ENCODE results near the gene EEFSEC. TPM values are rescaled to one million over a fixed set of nuclear protein-coding genes. Genes with fewer than 3 reads are reported as not detected.

Gene EEFSEC
- polyA plus RNA-seq (2012; ENCODE audit: missing spikeins), result 9.2 TPM

GRCh38 chr3:128153156-128154041 is at the start of gene EEFSEC:
Gene EEFSEC, plus strand, starts transcription at chr3:128153481. Its CDS starts 27 bp downstream, at chr3:128153508.
- peak; percentile 75 for TF ChIP-seq POLR2AphosphoS5 (IDR thresholded peaks at IDR 0.05; ENCODE audit: low read depth, low read length)
- peak; percentile 70 for TF ChIP-seq POLR2A (IDR thresholded peaks at IDR 0.05; ENCODE audit: low read depth, low read length)
- TF ChIP-seq TAF1 (IDR thresholded peaks at IDR 0.05; ENCODE audit: borderline replicate concordance, low read depth, low read length), result peak; percentile 86
- FAIRE-seq (peak; percentile 67), DNase-seq (ENCODE audit: insufficient read length) (peak; percentile 72)

GRCh38 chr3:128107834-128108233 is 45.4 kb upstream of the EEFSEC start:
- DNase-seq (ENCODE audit: insufficient read length) (no peak), FAIRE-seq (no peak)
- TF ChIP-seq POLR2AphosphoS5 (IDR thresholded peaks at IDR 0.05; ENCODE audit: low read depth, low read length), result no peak
- no peak for TF ChIP-seq POLR2A (IDR thresholded peaks at IDR 0.05; ENCODE audit: low read depth, low read length)
- TF ChIP-seq TAF1 (IDR thresholded peaks at IDR 0.05; ENCODE audit: borderline replicate concordance, low read depth, low read length), result no peak

GRCh38 chr3:128111147-128111546 is 42.1 kb upstream of the EEFSEC start:
- no peak for DNase-seq (ENCODE audit: insufficient read length)
- no peak for TF ChIP-seq POLR2AphosphoS5 (IDR thresholded peaks at IDR 0.05; ENCODE audit: low read depth, low read length)
- no peak for TF ChIP-seq POLR2A (IDR thresholded peaks at IDR 0.05; ENCODE audit: low read depth, low read length)
- no peak for TF ChIP-seq TAF1 (IDR thresholded peaks at IDR 0.05; ENCODE audit: borderline replicate concordance, low read depth, low read length)
- FAIRE-seq, result no peak

GRCh38 chr3:128112357-128112968 is 40.8 kb upstream of the EEFSEC start:
- DNase-seq (ENCODE audit: insufficient read length), result no peak
- FAIRE-seq, result no peak
- TF ChIP-seq POLR2AphosphoS5 (IDR thresholded peaks at IDR 0.05; ENCODE audit: low read depth, low read length) (no peak), POLR2A (IDR thresholded peaks at IDR 0.05; ENCODE audit: low read depth, low read length) (no peak), TAF1 (IDR thresholded peaks at IDR 0.05; ENCODE audit: borderline replicate concordance, low read depth, low read length) (no peak)

DNA sequence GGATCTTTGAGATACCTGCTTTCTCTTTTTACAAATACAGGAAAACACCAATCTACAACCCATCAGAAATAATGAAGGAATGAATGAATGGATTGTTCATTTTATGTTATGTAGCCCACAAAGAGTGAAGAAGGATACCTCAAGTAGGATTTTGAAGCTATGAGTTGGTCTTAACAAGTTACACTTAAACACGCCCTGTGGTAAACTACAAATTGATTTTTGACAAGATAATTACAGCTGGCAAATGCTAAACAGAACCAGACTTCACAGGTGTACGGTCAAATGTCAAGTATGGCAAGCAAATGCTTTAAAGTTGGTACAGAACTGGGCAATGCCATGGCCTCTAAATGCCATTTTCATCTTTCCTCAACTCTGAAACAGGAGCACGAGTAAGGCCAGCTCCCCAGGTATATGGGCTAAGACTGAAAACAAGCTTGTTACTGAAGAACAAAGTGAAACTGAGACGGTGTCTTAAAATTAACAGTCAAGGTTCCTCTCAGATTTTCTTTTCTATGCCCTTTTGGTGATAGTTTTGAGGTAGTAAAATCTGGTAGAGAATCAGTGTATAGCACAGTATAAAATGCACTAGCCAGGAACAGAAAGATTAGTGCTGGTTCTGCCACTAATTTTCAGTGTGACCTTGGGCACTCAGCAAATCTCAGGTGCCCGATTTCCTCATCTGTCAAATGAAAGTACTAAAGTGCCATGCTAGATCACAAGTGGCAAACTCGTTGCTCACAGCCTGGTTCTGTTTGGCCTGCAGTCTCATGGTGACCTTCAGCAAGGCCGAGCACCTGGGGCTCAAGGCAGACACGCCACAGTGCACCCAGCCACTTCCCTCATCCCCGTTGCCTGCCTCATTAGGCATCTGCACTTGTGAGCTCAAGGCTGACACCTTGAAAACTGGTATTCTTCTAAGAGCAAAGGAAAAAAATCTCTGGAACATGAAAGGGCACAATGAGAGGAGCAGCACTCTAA is 39.2 kb upstream of the EEFSEC start:
- TF ChIP-seq TAF1 (IDR thresholded peaks at IDR 0.05; ENCODE audit: borderline replicate concordance, low read depth, low read length), result 0 out of 2 replicates have a peak, but pooled peaks have one; percentile 40
- TF ChIP-seq POLR2AphosphoS5 (IDR thresholded peaks at IDR 0.05; ENCODE audit: low read depth, low read length), result no peak
- no peak; the same call in 1 of the 2 replicates for TF ChIP-seq POLR2A (IDR thresholded peaks at IDR 0.05; ENCODE audit: low read depth, low read length)
- FAIRE-seq, result peak; percentile 89
- DNase-seq (ENCODE audit: insufficient read length), result no peak

GRCh38 chr3:128122013-128122412 is 31.3 kb upstream of the EEFSEC start:
- no peak for DNase-seq (ENCODE audit: insufficient read length)
- FAIRE-seq, result no peak
- no peak for TF ChIP-seq POLR2A (IDR thresholded peaks at IDR 0.05; ENCODE audit: low read depth, low read length)
- no peak for TF ChIP-seq POLR2AphosphoS5 (IDR thresholded peaks at IDR 0.05; ENCODE audit: low read depth, low read length)
- TF ChIP-seq TAF1 (IDR thresholded peaks at IDR 0.05; ENCODE audit: borderline replicate concordance, low read depth, low read length), result no peak

DNA sequence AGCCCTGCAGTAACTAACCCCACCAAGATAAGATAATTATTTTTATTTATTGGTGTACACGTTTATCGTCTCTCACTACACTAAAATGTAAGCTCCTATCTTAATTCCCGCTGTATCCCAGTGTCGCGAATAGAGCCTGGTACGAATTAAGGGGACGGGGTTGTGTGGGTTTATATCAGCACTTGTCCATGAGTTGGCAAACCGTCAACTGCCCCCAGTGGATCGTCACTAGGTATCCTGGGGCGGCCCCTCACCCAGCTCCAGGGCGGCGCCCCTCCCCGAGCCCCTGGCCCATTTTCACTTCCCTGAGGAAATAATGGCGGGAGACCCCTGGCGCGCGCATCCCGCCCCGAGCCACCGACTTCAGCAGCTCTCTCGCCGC is 30.1 kb upstream of the EEFSEC start:
- DNase-seq (ENCODE audit: insufficient read length) (no peak), FAIRE-seq (no peak)
- TF ChIP-seq POLR2AphosphoS5 (IDR thresholded peaks at IDR 0.05; ENCODE audit: low read depth, low read length), result no peak
- TF ChIP-seq POLR2A (IDR thresholded peaks at IDR 0.05; ENCODE audit: low read depth, low read length), result no peak
- TF ChIP-seq TAF1 (IDR thresholded peaks at IDR 0.05; ENCODE audit: borderline replicate concordance, low read depth, low read length), result no peak

GRCh38 chr3:128123538-128124368 is 29.5 kb upstream of the EEFSEC start, which contains the start of gene RUVBL1:
Gene RUVBL1, minus strand, starts transcription at chr3:128123812. Its CDS starts 88 bp downstream, at chr3:128123724.
- DNase-seq (ENCODE audit: insufficient read length), result peak; percentile 96
- TF ChIP-seq TAF1 (IDR thresholded peaks at IDR 0.05; ENCODE audit: borderline replicate concordance, low read depth, low read length) (no peak; the same call in 1 of the 2 replicates), POLR2AphosphoS5 (IDR thresholded peaks at IDR 0.05; ENCODE audit: low read depth, low read length) (no peak), POLR2A (IDR thresholded peaks at IDR 0.05; ENCODE audit: low read depth, low read length) (peak; percentile 71; the same call in 1 of the 2 replicates)
- peak; percentile 78 for FAIRE-seq

- TF ChIP-seq POLR2A (IDR thresholded peaks at IDR 0.05; ENCODE audit: low read depth, low read length) (no peak), TAF1 (IDR thresholded peaks at IDR 0.05; ENCODE audit: borderline replicate concordance, low read depth, low read length) (no peak), POLR2AphosphoS5 (IDR thresholded peaks at IDR 0.05; ENCODE audit: low read depth, low read length) (no peak)
- DNase-seq (ENCODE audit: insufficient read length), result no peak
- no peak for FAIRE-seq
Observed at GRCh38 chr3:128127236-128127635, 26.0 kb upstream of the EEFSEC start.

- no peak for DNase-seq (ENCODE audit: insufficient read length)
- no peak for FAIRE-seq
- TF ChIP-seq POLR2A (IDR thresholded peaks at IDR 0.05; ENCODE audit: low read depth, low read length) (no peak), POLR2AphosphoS5 (IDR thresholded peaks at IDR 0.05; ENCODE audit: low read depth, low read length) (no peak), TAF1 (IDR thresholded peaks at IDR 0.05; ENCODE audit: borderline replicate concordance, low read depth, low read length) (no peak)
Observed at GRCh38 chr3:128128251-128128650, 25.0 kb upstream of the EEFSEC start.

Data from GM12892 (cell line).